Neutrophil (primary cell): Measurements from ENCODE around the gene GPAT2.
A peak's percentile ranks its signal among the peaks of the same experiment; 100 is the strongest.
"Not testable (repeated sequence)": the region's sequence is repeated elsewhere in the genome, so short reads cannot be mapped to it uniquely, and the experiment has no call there.

Source experiments
- H3K27ac ChIP-seq: fragments of 200-600 bp; sonication (generic); 2 replicates; pipeline ENCODE4 v1.5.1; 2016; ENCODE audit warnings: mild to moderate bottlenecking, moderate library complexity
- H3K27me3 ChIP-seq: fragments of 200-600 bp; sonication (generic); 2 replicates; pipeline ENCODE4 v1.6.0; 2016; ENCODE audit warnings: mild to moderate bottlenecking
- H3K36me3 ChIP-seq: fragments of 200-600 bp; sonication (generic); 2 replicates; pipeline ENCODE4 v1.5.1; 2017
- H3K4me1 ChIP-seq, 2 experiments: fragments of 200-600 bp in 1 of 2; sonication (generic) in 1 of 2; 1 replicate in 1 of 2; 2 replicates in 1 of 2; pipeline versions ENCODE4 v1.5.1 to v1.6.1; 2013 to 2016; ENCODE audit warnings: low read depth in 1 of 2, low read length in 1 of 2, mild to moderate bottlenecking in 1 of 2, moderate library complexity in 1 of 2; ENCODE audit not compliant: control insufficient read depth in 1 of 2, insufficient read depth in 1 of 2
- H3K4me3 ChIP-seq, 2 experiments: fragments of 200-600 bp in 1 of 2; sonication (generic) in 1 of 2; 1 replicate in 1 of 2; 2 replicates in 1 of 2; pipeline ENCODE4 v1.5.1; 2013 to 2016; ENCODE audit warnings: low read depth in 1 of 2, low read length in 1 of 2, mild to moderate bottlenecking in 1 of 2, moderate library complexity in 1 of 2
- H3K9me3 ChIP-seq: fragments of 200-600 bp; sonication (generic); 2 replicates; pipeline ENCODE4 v1.5.1; 2016
- CTCF ChIP-seq: fragments of 200-600 bp; sonication (generic); IDR thresholded peaks from 2 replicates; pipeline ENCODE4 v1.5.1; 2016; ENCODE audit warnings: antibody characterized with exemption

Gene GPAT2

GRCh38 chr2:96010320-96011128 lies 24.2 kb downstream of the GPAT2 start:
- not testable (repeated sequence) for H3K4me1 ChIP-seq, H3K36me3 ChIP-seq, H3K9me3 ChIP-seq, H3K27ac ChIP-seq
- peak overlapping the region; percentile 45 to 61 for H3K4me3 ChIP-seq
- peaks cover 29% of the 10 kb centered on the region for H3K27me3 ChIP-seq

GRCh38 chr2:96009833-96010232 lies 24.9 kb downstream of the GPAT2 start:
- H3K36me3 ChIP-seq, H3K27ac ChIP-seq: not testable (repeated sequence)
- H3K27me3 ChIP-seq, result peaks cover 29% of the 10 kb centered on the region

GRCh38 chr2:96008051-96008450 lies 26.7 kb downstream of the GPAT2 start:
- not testable (repeated sequence) for H3K36me3 ChIP-seq, H3K9me3 ChIP-seq, H3K4me3 ChIP-seq, H3K27ac ChIP-seq, H3K4me1 ChIP-seq
- peaks cover 29% of the 10 kb centered on the region for H3K27me3 ChIP-seq

More at GRCh38 chr2:96009833-96010232, 24.9 kb downstream of the GPAT2 start:
- peak overlapping the region; percentile 45 to 61 for H3K4me3 ChIP-seq
- not testable (repeated sequence) for H3K9me3 ChIP-seq, H3K4me1 ChIP-seq

GRCh38 chr2:96006248-96006647 lies 28.5 kb downstream of the GPAT2 start:
- not testable (repeated sequence) for H3K36me3 ChIP-seq, H3K4me1 ChIP-seq, H3K27ac ChIP-seq, H3K4me3 ChIP-seq, H3K9me3 ChIP-seq
- peaks cover 29% of the 10 kb centered on the region for H3K27me3 ChIP-seq

GRCh38 chr2:95992520-95993272 lies 42.0 kb downstream of the GPAT2 start:
- H3K4me3 ChIP-seq, result peak overlapping the region; percentile 70 to 84
- not testable (repeated sequence) for H3K36me3 ChIP-seq, H3K4me1 ChIP-seq, H3K9me3 ChIP-seq
- peak overlapping the region; percentile 66 for H3K27ac ChIP-seq
- H3K27me3 ChIP-seq, result peaks cover 12% of the 10 kb centered on the region
- peak; percentile 88 for TF ChIP-seq CTCF

- not testable (repeated sequence) for H3K4me1 ChIP-seq, H3K9me3 ChIP-seq, H3K36me3 ChIP-seq
- H3K27ac ChIP-seq, result peak overlapping the region; percentile 66
- peak overlapping the region; percentile 70 to 84 for H3K4me3 ChIP-seq
- peaks cover 12% of the 10 kb centered on the region for H3K27me3 ChIP-seq
Measured at GRCh38 chr2:95992102-95992501, 42.6 kb downstream of the GPAT2 start.

- H3K27me3 ChIP-seq, result peaks cover 12% of the 10 kb centered on the region
- H3K4me1 ChIP-seq, H3K36me3 ChIP-seq, H3K9me3 ChIP-seq: not testable (repeated sequence)
- H3K27ac ChIP-seq, result peak within 1 kb of the TSS; percentile 66
- H3K4me3 ChIP-seq, result peak within 1 kb of the TSS; percentile 70 to 84
Measured at GRCh38 chr2:95991351-95992094, 43.2 kb downstream of the GPAT2 start, which contains the start of gene ANKRD36C. Gene ANKRD36C, minus strand, starts transcription at chr2:95991824. Its CDS starts 116 bp downstream, at chr2:95991708.

GRCh38 chr2:95990884-95991283 lies 43.8 kb downstream of the GPAT2 start:
- not testable (repeated sequence) for H3K27ac ChIP-seq, H3K4me3 ChIP-seq

More at GRCh38 chr2:95990884-95991283, 43.8 kb downstream of the GPAT2 start:
- H3K27me3 ChIP-seq, result peaks cover 12% of the 10 kb centered on the region
- not testable (repeated sequence) for H3K4me1 ChIP-seq, H3K9me3 ChIP-seq, H3K36me3 ChIP-seq
